ENCODE results near the gene MASP2.
"Not testable (repeated sequence)": the region's sequence is repeated elsewhere in the genome, so short reads cannot be mapped to it uniquely, and the experiment has no call there.

Gene MASP2

GRCh38 chr1:11065796-11066195, 18.8 kb upstream of the MASP2 start:
- H3K9ac ChIP-seq (ENCODE audit: low read length), result no peak overlapping the region
- peaks cover 59% of the 10 kb centered on the region for H3K36me3 ChIP-seq (ENCODE audit: control insufficient read depth, low read depth, low read length)
- no peak overlapping the region for H3K4me3 ChIP-seq (ENCODE audit: low read length)
- H3K27me3 ChIP-seq (ENCODE audit: control insufficient read depth, insufficient read depth, low read length), result no peaks in the 10 kb centered on the region
- H3K9me3 ChIP-seq (ENCODE audit: control insufficient read depth, low read depth, low read length), result no peaks in the 10 kb centered on the region
- no peak overlapping the region for H3K27ac ChIP-seq (ENCODE audit: low read length)
- H3K4me1 ChIP-seq (ENCODE audit: control insufficient read depth, low read depth, low read length), result no peaks in the 10 kb centered on the region

- peaks cover 52% of the 10 kb centered on the region for H3K36me3 ChIP-seq (ENCODE audit: control insufficient read depth, low read depth, low read length)
- no peak overlapping the region for H3K27ac ChIP-seq (ENCODE audit: low read length)
Observed at GRCh38 chr1:11064942-11065341, 17.9 kb upstream of the MASP2 start.

GRCh38 chr1:11063937-11064537, 17.0 kb upstream of the MASP2 start:
- H3K4me1 ChIP-seq (ENCODE audit: control insufficient read depth, low read depth, low read length); H3K27ac ChIP-seq (ENCODE audit: low read length); H3K27me3 ChIP-seq (ENCODE audit: control insufficient read depth, insufficient read depth, low read length); H3K9ac ChIP-seq (ENCODE audit: low read length); H3K4me3 ChIP-seq (ENCODE audit: low read length); H3K9me3 ChIP-seq (ENCODE audit: control insufficient read depth, low read depth, low read length): not testable (repeated sequence)
- H3K36me3 ChIP-seq (ENCODE audit: control insufficient read depth, low read depth, low read length), result peaks cover 43% of the 10 kb centered on the region

More at GRCh38 chr1:11064942-11065341, 17.9 kb upstream of the MASP2 start:
- H3K27me3 ChIP-seq (ENCODE audit: control insufficient read depth, insufficient read depth, low read length), result no peaks in the 10 kb centered on the region
- H3K4me1 ChIP-seq (ENCODE audit: control insufficient read depth, low read depth, low read length), result no peaks in the 10 kb centered on the region
- H3K4me3 ChIP-seq (ENCODE audit: low read length), result no peak overlapping the region
- H3K9me3 ChIP-seq (ENCODE audit: control insufficient read depth, low read depth, low read length), result no peaks in the 10 kb centered on the region
- H3K9ac ChIP-seq (ENCODE audit: low read length), result no peak overlapping the region

GRCh38 chr1:11062965-11063401, 15.9 kb upstream of the MASP2 start:
- peaks cover 36% of the 10 kb centered on the region for H3K36me3 ChIP-seq (ENCODE audit: control insufficient read depth, low read depth, low read length)
- H3K27ac ChIP-seq (ENCODE audit: low read length), result no peak overlapping the region

GRCh38 chr1:11061652-11062365, 14.8 kb upstream of the MASP2 start:
- Histone ChIP-seq H3K4me1 (ENCODE audit: control insufficient read depth, low read depth, low read length) (no peaks in the 10 kb centered on the region), H3K27ac (ENCODE audit: low read length) (no peak overlapping the region), H3K4me3 (ENCODE audit: low read length) (no peak overlapping the region), H3K9me3 (ENCODE audit: control insufficient read depth, low read depth, low read length) (no peaks in the 10 kb centered on the region), H3K36me3 (ENCODE audit: control insufficient read depth, low read depth, low read length) (peaks cover 32% of the 10 kb centered on the region), H3K27me3 (ENCODE audit: control insufficient read depth, insufficient read depth, low read length) (no peaks in the 10 kb centered on the region), H3K9ac (ENCODE audit: low read length) (no peak overlapping the region)

More at GRCh38 chr1:11062965-11063401, 15.9 kb upstream of the MASP2 start:
- Histone ChIP-seq H3K4me1 (ENCODE audit: control insufficient read depth, low read depth, low read length) (no peaks in the 10 kb centered on the region), H3K9ac (ENCODE audit: low read length) (no peak overlapping the region), H3K4me3 (ENCODE audit: low read length) (no peak overlapping the region), H3K27me3 (ENCODE audit: control insufficient read depth, insufficient read depth, low read length) (no peaks in the 10 kb centered on the region), H3K9me3 (ENCODE audit: control insufficient read depth, low read depth, low read length) (no peaks in the 10 kb centered on the region)

GRCh38 chr1:11059968-11060830, 13.2 kb upstream of the MASP2 start, which contains the start of gene SRM:
TSS of gene SRM (minus strand) at chr1:11060018. CDS start at chr1:11059943, 75 bp downstream.
- H3K27me3 ChIP-seq (ENCODE audit: control insufficient read depth, insufficient read depth, low read length), result no peaks in the 10 kb centered on the region
- H3K27ac ChIP-seq (ENCODE audit: low read length), result peak within 1 kb of the TSS; percentile 68
- H3K4me3 ChIP-seq (ENCODE audit: low read length), result peak within 1 kb of the TSS; percentile 92
- H3K36me3 ChIP-seq (ENCODE audit: control insufficient read depth, low read depth, low read length), result peaks cover 26% of the 10 kb centered on the region
- H3K4me1 ChIP-seq (ENCODE audit: control insufficient read depth, low read depth, low read length), result no peaks in the 10 kb centered on the region
- peak within 1 kb of the TSS; percentile 92 for H3K9ac ChIP-seq (ENCODE audit: low read length)
- no peaks in the 10 kb centered on the region for H3K9me3 ChIP-seq (ENCODE audit: control insufficient read depth, low read depth, low read length)

- peaks cover 23% of the 10 kb centered on the region for H3K36me3 ChIP-seq (ENCODE audit: control insufficient read depth, low read depth, low read length)
Observed at GRCh38 chr1:11059155-11059967, 12.3 kb upstream of the MASP2 start.

GRCh38 chr1:11058595-11059154, 11.6 kb upstream of the MASP2 start:
- Histone ChIP-seq H3K4me1 (ENCODE audit: control insufficient read depth, low read depth, low read length) (no peaks in the 10 kb centered on the region), H3K4me3 (ENCODE audit: low read length) (peak overlapping the region; percentile 84), H3K36me3 (ENCODE audit: control insufficient read depth, low read depth, low read length) (peaks cover 26% of the 10 kb centered on the region), H3K9ac (ENCODE audit: low read length) (peak overlapping the region; percentile 73), H3K27me3 (ENCODE audit: control insufficient read depth, insufficient read depth, low read length) (no peaks in the 10 kb centered on the region), H3K27ac (ENCODE audit: low read length) (no peak overlapping the region), H3K9me3 (ENCODE audit: control insufficient read depth, low read depth, low read length) (no peaks in the 10 kb centered on the region)

More at GRCh38 chr1:11059155-11059967, 12.3 kb upstream of the MASP2 start:
- H3K9me3 ChIP-seq (ENCODE audit: control insufficient read depth, low read depth, low read length), result no peaks in the 10 kb centered on the region
- H3K9ac ChIP-seq (ENCODE audit: low read length), result peak overlapping the region; percentile 73
- no peaks in the 10 kb centered on the region for H3K4me1 ChIP-seq (ENCODE audit: control insufficient read depth, low read depth, low read length)
- no peak overlapping the region for H3K27ac ChIP-seq (ENCODE audit: low read length)
- H3K4me3 ChIP-seq (ENCODE audit: low read length), result peak overlapping the region; percentile 84
- H3K27me3 ChIP-seq (ENCODE audit: control insufficient read depth, insufficient read depth, low read length), result no peaks in the 10 kb centered on the region

- Histone ChIP-seq H3K9ac (ENCODE audit: low read length) (no peak overlapping the region), H3K9me3 (ENCODE audit: control insufficient read depth, low read depth, low read length) (no peaks in the 10 kb centered on the region), H3K36me3 (ENCODE audit: control insufficient read depth, low read depth, low read length) (peaks cover 22% of the 10 kb centered on the region), H3K4me1 (ENCODE audit: control insufficient read depth, low read depth, low read length) (no peaks in the 10 kb centered on the region), H3K4me3 (ENCODE audit: low read length) (no peak overlapping the region), H3K27me3 (ENCODE audit: control insufficient read depth, insufficient read depth, low read length) (no peaks in the 10 kb centered on the region), H3K27ac (ENCODE audit: low read length) (no peak overlapping the region)
Observed at GRCh38 chr1:11058026-11058425, 11.0 kb upstream of the MASP2 start.

- Histone ChIP-seq H3K9ac (ENCODE audit: low read length) (no peak overlapping the region), H3K4me1 (ENCODE audit: control insufficient read depth, low read depth, low read length) (no peaks in the 10 kb centered on the region), H3K36me3 (ENCODE audit: control insufficient read depth, low read depth, low read length) (peaks cover 21% of the 10 kb centered on the region), H3K27ac (ENCODE audit: low read length) (no peak overlapping the region), H3K4me3 (ENCODE audit: low read length) (no peak overlapping the region), H3K9me3 (ENCODE audit: control insufficient read depth, low read depth, low read length) (no peaks in the 10 kb centered on the region), H3K27me3 (ENCODE audit: control insufficient read depth, insufficient read depth, low read length) (no peaks in the 10 kb centered on the region)
Observed at GRCh38 chr1:11057477-11057876, 10.4 kb upstream of the MASP2 start.

All from iPS-18a (cell line).